ENCODE measurements around the gene NXF1. TPM values are rescaled to one million over a fixed set of nuclear protein-coding genes. Genes with fewer than 3 reads are reported as not detected.

NXF1 gene
- total and polyA plus RNA-seq, 2 of the 8 experiments (the other 6 are each of a cell fraction or from before 2014, with no cell fraction given): 48.1 to 49.8 TPM

DNA sequence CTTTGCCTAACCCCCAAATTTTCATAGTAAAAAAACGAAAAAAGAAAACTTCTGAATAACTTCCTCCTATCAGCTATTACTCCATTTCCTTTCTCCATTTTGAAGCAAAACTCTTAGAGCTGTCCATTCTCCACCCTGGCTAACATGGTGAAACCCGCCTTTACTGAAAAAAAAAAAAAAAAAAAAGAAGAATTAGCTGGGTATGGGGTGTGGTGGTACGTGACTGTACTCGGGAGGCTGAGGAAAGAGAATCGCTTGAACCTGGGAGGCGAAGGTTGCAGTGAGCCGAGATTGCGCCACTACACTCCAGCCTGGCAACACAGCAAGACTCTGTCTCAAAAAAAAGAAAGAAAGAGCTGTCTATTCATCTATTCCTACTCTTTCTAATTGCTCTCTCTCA lies 11.3 kb upstream of the NXF1 start (continued):
- TF ChIP-seq, protein P1, sequence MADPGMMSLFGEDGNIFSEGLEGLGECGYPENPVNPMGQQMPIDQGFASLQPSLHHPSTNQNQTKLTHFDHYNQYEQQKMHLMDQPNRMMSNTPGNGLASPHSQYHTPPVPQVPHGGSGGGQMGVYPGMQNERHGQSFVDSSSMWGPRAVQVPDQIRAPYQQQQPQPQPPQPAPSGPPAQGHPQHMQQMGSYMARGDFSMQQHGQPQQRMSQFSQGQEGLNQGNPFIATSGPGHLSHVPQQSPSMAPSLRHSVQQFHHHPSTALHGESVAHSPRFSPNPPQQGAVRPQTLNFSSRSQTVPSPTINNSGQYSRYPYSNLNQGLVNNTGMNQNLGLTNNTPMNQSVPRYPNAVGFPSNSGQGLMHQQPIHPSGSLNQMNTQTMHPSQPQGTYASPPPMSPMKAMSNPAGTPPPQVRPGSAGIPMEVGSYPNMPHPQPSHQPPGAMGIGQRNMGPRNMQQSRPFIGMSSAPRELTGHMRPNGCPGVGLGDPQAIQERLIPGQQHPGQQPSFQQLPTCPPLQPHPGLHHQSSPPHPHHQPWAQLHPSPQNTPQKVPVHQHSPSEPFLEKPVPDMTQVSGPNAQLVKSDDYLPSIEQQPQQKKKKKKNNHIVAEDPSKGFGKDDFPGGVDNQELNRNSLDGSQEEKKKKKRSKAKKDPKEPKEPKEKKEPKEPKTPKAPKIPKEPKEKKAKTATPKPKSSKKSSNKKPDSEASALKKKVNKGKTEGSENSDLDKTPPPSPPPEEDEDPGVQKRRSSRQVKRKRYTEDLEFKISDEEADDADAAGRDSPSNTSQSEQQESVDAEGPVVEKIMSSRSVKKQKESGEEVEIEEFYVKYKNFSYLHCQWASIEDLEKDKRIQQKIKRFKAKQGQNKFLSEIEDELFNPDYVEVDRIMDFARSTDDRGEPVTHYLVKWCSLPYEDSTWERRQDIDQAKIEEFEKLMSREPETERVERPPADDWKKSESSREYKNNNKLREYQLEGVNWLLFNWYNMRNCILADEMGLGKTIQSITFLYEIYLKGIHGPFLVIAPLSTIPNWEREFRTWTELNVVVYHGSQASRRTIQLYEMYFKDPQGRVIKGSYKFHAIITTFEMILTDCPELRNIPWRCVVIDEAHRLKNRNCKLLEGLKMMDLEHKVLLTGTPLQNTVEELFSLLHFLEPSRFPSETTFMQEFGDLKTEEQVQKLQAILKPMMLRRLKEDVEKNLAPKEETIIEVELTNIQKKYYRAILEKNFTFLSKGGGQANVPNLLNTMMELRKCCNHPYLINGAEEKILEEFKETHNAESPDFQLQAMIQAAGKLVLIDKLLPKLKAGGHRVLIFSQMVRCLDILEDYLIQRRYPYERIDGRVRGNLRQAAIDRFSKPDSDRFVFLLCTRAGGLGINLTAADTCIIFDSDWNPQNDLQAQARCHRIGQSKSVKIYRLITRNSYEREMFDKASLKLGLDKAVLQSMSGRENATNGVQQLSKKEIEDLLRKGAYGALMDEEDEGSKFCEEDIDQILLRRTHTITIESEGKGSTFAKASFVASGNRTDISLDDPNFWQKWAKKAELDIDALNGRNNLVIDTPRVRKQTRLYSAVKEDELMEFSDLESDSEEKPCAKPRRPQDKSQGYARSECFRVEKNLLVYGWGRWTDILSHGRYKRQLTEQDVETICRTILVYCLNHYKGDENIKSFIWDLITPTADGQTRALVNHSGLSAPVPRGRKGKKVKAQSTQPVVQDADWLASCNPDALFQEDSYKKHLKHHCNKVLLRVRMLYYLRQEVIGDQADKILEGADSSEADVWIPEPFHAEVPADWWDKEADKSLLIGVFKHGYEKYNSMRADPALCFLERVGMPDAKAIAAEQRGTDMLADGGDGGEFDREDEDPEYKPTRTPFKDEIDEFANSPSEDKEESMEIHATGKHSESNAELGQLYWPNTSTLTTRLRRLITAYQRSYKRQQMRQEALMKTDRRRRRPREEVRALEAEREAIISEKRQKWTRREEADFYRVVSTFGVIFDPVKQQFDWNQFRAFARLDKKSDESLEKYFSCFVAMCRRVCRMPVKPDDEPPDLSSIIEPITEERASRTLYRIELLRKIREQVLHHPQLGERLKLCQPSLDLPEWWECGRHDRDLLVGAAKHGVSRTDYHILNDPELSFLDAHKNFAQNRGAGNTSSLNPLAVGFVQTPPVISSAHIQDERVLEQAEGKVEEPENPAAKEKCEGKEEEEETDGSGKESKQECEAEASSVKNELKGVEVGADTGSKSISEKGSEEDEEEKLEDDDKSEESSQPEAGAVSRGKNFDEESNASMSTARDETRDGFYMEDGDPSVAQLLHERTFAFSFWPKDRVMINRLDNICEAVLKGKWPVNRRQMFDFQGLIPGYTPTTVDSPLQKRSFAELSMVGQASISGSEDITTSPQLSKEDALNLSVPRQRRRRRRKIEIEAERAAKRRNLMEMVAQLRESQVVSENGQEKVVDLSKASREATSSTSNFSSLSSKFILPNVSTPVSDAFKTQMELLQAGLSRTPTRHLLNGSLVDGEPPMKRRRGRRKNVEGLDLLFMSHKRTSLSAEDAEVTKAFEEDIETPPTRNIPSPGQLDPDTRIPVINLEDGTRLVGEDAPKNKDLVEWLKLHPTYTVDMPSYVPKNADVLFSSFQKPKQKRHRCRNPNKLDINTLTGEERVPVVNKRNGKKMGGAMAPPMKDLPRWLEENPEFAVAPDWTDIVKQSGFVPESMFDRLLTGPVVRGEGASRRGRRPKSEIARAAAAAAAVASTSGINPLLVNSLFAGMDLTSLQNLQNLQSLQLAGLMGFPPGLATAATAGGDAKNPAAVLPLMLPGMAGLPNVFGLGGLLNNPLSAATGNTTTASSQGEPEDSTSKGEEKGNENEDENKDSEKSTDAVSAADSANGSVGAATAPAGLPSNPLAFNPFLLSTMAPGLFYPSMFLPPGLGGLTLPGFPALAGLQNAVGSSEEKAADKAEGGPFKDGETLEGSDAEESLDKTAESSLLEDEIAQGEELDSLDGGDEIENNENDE (IDR thresholded peaks at IDR 0.05; ENCODE audit: insufficient replicate concordance, low read length): no peak
- TF ChIP-seq JUND (IDR thresholded peaks at IDR 0.05; ENCODE audit: low read length) (no peak), TEAD4 (IDR thresholded peaks at IDR 0.05; ENCODE audit: low read depth, low read length) (no peak), TCF12 (IDR thresholded peaks at IDR 0.05; ENCODE audit: low read depth, low read length) (no peak), EZH2 (IDR thresholded peaks at IDR 0.05; ENCODE audit: low read depth, low read length, severe bottlenecking) (no peak), SIN3A (conservative IDR thresholded peaks at IDR 0.05 in 1 of 2, IDR thresholded peaks at IDR 0.05 in 1 of 2; ENCODE audit: low read depth in 1 of 2, low read length in 2 of 2) (no peak), CBX5 (IDR thresholded peaks at IDR 0.05; ENCODE audit: low read depth, low read length) (no peak), EP300 (IDR thresholded peaks at IDR 0.05; ENCODE audit: borderline replicate concordance in 1 of 2, low read depth in 2 of 2, low read length in 2 of 2) (no peak), POLR2AphosphoS5 (IDR thresholded peaks at IDR 0.05; ENCODE audit: low read depth, low read length) (no peak)
- TF ChIP-seq, protein P2, sequence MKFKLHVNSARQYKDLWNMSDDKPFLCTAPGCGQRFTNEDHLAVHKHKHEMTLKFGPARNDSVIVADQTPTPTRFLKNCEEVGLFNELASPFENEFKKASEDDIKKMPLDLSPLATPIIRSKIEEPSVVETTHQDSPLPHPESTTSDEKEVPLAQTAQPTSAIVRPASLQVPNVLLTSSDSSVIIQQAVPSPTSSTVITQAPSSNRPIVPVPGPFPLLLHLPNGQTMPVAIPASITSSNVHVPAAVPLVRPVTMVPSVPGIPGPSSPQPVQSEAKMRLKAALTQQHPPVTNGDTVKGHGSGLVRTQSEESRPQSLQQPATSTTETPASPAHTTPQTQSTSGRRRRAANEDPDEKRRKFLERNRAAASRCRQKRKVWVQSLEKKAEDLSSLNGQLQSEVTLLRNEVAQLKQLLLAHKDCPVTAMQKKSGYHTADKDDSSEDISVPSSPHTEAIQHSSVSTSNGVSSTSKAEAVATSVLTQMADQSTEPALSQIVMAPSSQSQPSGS (IDR thresholded peaks at IDR 0.05; ENCODE audit: low read length): no peak

Measured in H1 (cell line).